Measurements from ENCODE around the gene ZNF236.

- TF ChIP-seq POLR2A (IDR thresholded peaks at IDR 0.05; ENCODE audit: low read depth, low read length) (no peak), POLR2AphosphoS5 (IDR thresholded peaks at IDR 0.05; ENCODE audit: low read depth, low read length) (no peak)
Observed at GRCh38 chr18:76931171-76931570, 108.8 kb downstream of the ZNF236 start.
